Measurements from ENCODE around the gene USH2A. TPM values are rescaled to one million over a fixed set of nuclear protein-coding genes. Genes with fewer than 3 reads are reported as not detected.

Gene USH2A
- total RNA-seq, 1 donor from 2014 or later = not detected

DNA sequence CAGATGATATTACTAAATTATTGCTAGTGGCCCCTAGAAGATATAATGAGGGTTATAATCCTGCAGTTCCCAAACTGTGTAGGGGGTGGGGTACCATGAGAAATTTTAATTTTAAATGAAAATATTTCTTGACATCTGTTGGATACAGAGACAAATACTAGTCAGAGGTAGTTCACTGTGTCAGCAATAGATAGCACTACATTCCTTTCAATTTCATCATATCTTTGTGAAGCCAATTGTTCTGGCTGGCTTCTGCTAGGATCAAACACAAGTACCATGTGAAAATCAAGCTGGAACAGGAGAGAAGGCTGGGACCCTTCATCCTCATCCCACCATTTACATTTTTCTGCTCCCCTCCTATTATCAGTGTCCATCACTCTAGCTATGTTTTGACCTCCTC is 208.1 kb downstream of the USH2A start:
- TF ChIP-seq, protein P1, sequence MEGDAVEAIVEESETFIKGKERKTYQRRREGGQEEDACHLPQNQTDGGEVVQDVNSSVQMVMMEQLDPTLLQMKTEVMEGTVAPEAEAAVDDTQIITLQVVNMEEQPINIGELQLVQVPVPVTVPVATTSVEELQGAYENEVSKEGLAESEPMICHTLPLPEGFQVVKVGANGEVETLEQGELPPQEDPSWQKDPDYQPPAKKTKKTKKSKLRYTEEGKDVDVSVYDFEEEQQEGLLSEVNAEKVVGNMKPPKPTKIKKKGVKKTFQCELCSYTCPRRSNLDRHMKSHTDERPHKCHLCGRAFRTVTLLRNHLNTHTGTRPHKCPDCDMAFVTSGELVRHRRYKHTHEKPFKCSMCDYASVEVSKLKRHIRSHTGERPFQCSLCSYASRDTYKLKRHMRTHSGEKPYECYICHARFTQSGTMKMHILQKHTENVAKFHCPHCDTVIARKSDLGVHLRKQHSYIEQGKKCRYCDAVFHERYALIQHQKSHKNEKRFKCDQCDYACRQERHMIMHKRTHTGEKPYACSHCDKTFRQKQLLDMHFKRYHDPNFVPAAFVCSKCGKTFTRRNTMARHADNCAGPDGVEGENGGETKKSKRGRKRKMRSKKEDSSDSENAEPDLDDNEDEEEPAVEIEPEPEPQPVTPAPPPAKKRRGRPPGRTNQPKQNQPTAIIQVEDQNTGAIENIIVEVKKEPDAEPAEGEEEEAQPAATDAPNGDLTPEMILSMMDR (conservative IDR thresholded peaks at IDR 0.05; ENCODE audit: low read depth, low read length) = no peak
- no peak for DNase-seq (ENCODE audit: low read depth)
- H3K4me3 ChIP-seq (ENCODE audit: low read depth, low read length) = no peak overlapping the region

DNA sequence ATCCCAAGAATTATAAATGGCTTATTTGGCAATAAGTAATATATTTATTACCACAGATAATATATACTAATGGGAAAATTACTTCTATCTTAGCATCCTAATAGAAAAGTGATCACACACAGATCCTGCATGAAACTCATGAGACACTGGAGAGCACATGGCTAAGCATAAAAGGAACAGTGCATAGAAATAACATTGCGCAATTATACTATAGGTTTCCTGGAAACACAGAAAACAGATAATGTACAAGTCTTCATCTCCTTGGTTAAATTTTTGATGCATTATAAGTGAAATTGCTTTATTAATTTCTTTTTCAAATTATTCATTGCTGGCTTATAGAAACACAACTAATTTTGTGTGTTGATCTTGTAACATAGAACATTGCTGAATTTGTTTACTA is 210.4 kb downstream of the USH2A start:
- DNase-seq (ENCODE audit: low read depth) = no peak
- TF ChIP-seq, protein P1 (conservative IDR thresholded peaks at IDR 0.05; ENCODE audit: low read depth, low read length) = no peak
- H3K4me3 ChIP-seq (ENCODE audit: low read depth, low read length) = no peak overlapping the region

DNA sequence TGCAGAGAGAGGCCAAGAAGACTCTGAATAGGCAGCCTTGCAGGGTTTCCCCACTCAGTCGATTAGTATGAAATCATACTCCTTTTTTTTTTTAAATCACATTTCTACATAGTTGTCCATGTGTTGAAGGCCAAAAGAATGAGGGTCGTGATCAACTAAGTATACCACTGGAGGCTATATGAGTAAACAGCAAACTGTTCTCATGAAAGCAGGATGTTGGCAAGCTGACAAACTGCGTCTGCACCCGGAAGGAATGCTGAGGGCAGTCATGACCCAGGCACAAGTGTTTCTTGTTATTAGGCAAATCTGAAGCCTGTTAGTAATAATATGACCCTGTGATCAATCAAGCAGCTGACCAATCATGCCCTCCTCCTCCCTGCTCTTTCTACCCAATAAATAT is 213.2 kb downstream of the USH2A start:
- no peak for DNase-seq (ENCODE audit: low read depth)
- TF ChIP-seq, protein P1 (conservative IDR thresholded peaks at IDR 0.05; ENCODE audit: low read depth, low read length) = no peak
- no peak overlapping the region for H3K4me3 ChIP-seq (ENCODE audit: low read depth, low read length)

DNA sequence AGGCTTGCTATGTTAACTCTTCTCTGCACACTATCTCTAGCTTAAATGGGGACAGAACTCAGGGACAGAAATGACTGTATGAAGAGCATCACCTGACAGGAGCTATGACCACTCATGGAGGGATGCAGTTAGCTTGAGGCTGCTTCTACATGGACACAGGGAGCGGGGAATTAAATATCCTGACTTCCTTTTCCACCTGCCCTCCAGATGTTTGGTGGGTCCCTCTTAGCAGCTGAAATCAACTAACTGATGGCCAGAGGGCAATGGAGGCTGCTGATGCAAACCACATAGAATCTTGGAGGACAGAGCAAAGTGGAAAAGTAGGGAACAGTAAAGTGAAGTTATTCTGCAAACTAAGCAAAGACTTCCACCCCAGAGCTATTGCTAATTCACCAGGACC is 214.1 kb downstream of the USH2A start:
- DNase-seq (ENCODE audit: low read depth) = no peak
- H3K4me3 ChIP-seq (ENCODE audit: low read depth, low read length) = no peak overlapping the region
- TF ChIP-seq, protein P1 (conservative IDR thresholded peaks at IDR 0.05; ENCODE audit: low read depth, low read length) = no peak

DNA sequence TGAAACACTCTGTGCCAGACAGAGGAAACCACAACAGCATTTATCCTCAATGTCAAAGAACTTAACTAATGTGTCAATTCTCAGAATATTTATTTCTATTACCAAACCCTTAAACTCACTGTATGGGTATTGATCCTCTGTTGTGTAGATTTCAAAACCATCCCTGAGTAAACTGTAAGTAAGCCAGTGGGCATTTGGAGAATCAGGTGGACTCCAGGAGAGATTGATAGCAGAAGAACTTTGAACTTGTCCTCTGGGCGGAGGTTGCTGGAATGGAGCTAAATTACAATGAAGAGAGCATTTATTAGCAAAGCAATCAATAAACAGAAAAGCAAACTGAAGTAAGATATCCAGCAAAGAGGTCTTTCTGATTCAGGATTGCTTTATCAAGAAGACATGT is 216.1 kb downstream of the USH2A start:
- TF ChIP-seq, protein P1 (conservative IDR thresholded peaks at IDR 0.05; ENCODE audit: low read depth, low read length) = no peak
- no peak for DNase-seq (ENCODE audit: low read depth)
- H3K4me3 ChIP-seq (ENCODE audit: low read depth, low read length) = no peak overlapping the region

DNA sequence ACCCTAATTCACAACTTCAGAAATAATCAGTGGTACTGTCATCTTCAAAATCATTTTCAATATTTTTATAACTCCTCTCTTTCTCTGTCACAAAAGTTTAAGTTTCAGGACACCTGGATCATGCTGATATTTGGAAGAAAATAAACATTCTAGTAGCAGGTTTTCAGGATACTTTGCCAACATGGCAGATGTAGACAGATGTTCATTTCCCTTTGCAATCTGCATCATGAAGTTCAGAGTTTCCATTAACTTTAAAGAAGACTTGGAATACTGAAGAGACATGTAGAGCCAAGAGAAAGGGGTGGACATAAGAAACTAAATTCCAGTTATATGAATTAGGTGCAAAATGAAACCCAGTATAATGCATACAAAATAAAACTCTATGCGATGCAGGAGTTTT is 218.1 kb downstream of the USH2A start:
- TF ChIP-seq, protein P1 (conservative IDR thresholded peaks at IDR 0.05; ENCODE audit: low read depth, low read length) = no peak
- no peak for DNase-seq (ENCODE audit: low read depth)
- H3K4me3 ChIP-seq (ENCODE audit: low read depth, low read length) = no peak overlapping the region

DNA sequence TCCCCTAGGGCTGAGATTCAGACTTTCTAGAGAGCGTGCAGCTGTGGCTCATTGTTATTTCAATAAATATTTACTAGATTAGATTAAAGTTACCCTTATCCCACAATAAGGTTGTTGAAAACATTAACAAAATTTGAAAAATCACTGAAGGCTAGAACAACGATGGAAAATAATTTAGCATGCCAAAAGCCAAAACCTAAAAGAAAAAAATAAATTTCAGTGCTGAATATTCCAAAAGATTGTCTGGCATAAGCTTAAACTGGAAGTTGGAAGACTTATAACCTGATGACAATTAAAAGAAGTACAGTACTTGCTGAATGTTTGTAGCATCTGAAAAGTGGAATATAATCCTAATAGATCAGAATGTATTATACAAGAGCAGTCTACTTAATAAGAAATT is 221.3 kb downstream of the USH2A start:
- DNase-seq (ENCODE audit: low read depth) = no peak
- H3K4me3 ChIP-seq (ENCODE audit: low read depth, low read length) = no peak overlapping the region
- TF ChIP-seq, protein P1 (conservative IDR thresholded peaks at IDR 0.05; ENCODE audit: low read depth, low read length) = no peak

All from epithelial cell of proximal tubule (primary cell).